ENCODE data around the gene UBTF. TPM values are rescaled to one million over a fixed set of nuclear protein-coding genes. Genes with fewer than 3 reads are reported as not detected.

The UBTF gene
- total and polyA plus RNA-seq, 2 of the 4 experiments (the other 2 are of a cell fraction) = 29.7 to 42.1 TPM

GRCh38 chr17:44200478-44201155 is 18.9 kb downstream of the UBTF start:
- H3K4me2 ChIP-seq (ENCODE audit: low read depth, low read length) = peak overlapping the region; percentile 91
- no TSS peak for BruUV-seq (replicated peaks)
- peak overlapping the region; percentile 54; the same call in 1 of the 3 replicates for H2BK15ac ChIP-seq (ENCODE audit: low read depth, low read length)
- intact Hi-C loops (cut with micrococcal nuclease) (loop anchor here (5.0 kb wide), 3 partner anchors 127 to 322 kb away; partner anchors contain the start of gene GRN), in situ Hi-C loops (cut with MboI; ENCODE audit: low sequenced_read_pairs) (loop anchor here (25.0 kb wide), 2 partner anchors 312 to 437 kb away; partner anchors contain the start of gene GPATCH8), dilution Hi-C loops (cut with HindIII; ENCODE audit: low sequenced_read_pairs, unreplicated experiment) (no loop called here)
- no peaks in the 10 kb centered on the region for H3K27me3 ChIP-seq (ENCODE audit: control insufficient read depth, insufficient read depth, low read length)
- H3K9me1 ChIP-seq (ENCODE audit: insufficient read depth, low read length) = peaks cover 20% of the 10 kb centered on the region
- ATAC-seq (ENCODE audit: low read depth) (no peak), DNase-seq (no peak)
- peak overlapping the region; percentile 85 for H3K4me3 ChIP-seq (ENCODE audit: insufficient read depth, low read depth, low read length)
- peak overlapping the region; percentile 85 for H3K14ac ChIP-seq (replicated peaks; ENCODE audit: low read depth, low read length)
- H2AK5ac ChIP-seq (ENCODE audit: low read depth, low read length) = peak overlapping the region; percentile 98
- H4K91ac ChIP-seq (ENCODE audit: insufficient read depth, low read depth, low read length) = peak overlapping the region; percentile 95
- H2AK9ac ChIP-seq (replicated peaks; ENCODE audit: low read depth, low read length, poor library complexity) = peak overlapping the region; percentile 96
- H2BK120ac ChIP-seq (ENCODE audit: low read depth, low read length) = peak overlapping the region; percentile 28; the same call in 1 of the 2 replicates
- peak overlapping the region; percentile 94 for H3K9ac ChIP-seq (ENCODE audit: low read depth, low read length)
- ChIA-PET CTCF (interaction anchor here (0.6 to 0.7 kb wide), 2 partner anchors 25 to 132 kb away, joined by 3 to 4 read pairs; no protein-coding TSS in a partner anchor), POLR2A (ENCODE audit: unreplicated experiment) (no interaction called here)
- H4K5ac ChIP-seq (ENCODE audit: low read depth, low read length) = peak overlapping the region; percentile 99
- H3K56ac ChIP-seq (ENCODE audit: extremely low read depth, insufficient read depth, low read length) = peak overlapping the region; percentile 52
- H3K4ac ChIP-seq (ENCODE audit: low read depth, low read length) = peak overlapping the region; percentile 89
- peak overlapping the region; percentile 88 for H3K23ac ChIP-seq (ENCODE audit: low read depth, low read length)
- peak overlapping the region; percentile 91 for H2BK5ac ChIP-seq (ENCODE audit: low read depth, low read length, poor library complexity, severe bottlenecking)
- WGBS, 2 experiments (ENCODE audit: extremely low coverage in 2 of 2, insufficient read length in 1 of 2) = 10% methylated on average over 17 of the region's 36 CpGs; no CpG with 5 or more reads in 1 of the 2 experiments
- peaks cover 15 to 48% of the 10 kb centered on the region in 2 experiments; a peak in 3 of 4 replicates for H3K79me1 ChIP-seq (ENCODE audit: low read depth in 1 of 2, low read length in 2 of 2)
- no peaks in the 10 kb centered on the region for H3K9me3 ChIP-seq (ENCODE audit: control insufficient read depth, insufficient read depth, low read length)
- peak overlapping the region; percentile 82 for H3K18ac ChIP-seq (ENCODE audit: low read depth, low read length)
- H2BK20ac ChIP-seq (ENCODE audit: low read depth, low read length) = no peak overlapping the region
- H4K20me1 ChIP-seq (ENCODE audit: insufficient read depth, low read length) = peaks cover 9% of the 10 kb centered on the region; the same call in 1 of the 2 replicates
- peaks cover 16% of the 10 kb centered on the region for H3K36me3 ChIP-seq (ENCODE audit: control insufficient read depth, insufficient read depth, low read length)
- peak overlapping the region; percentile 95 for H2AFZ ChIP-seq (replicated peaks; ENCODE audit: low read length, poor library complexity)
- H4K8ac ChIP-seq (ENCODE audit: low read depth in 2 of 2, low read length in 2 of 2) = peak overlapping the region; percentile 97 to 99
- H3K27ac ChIP-seq (ENCODE audit: insufficient read depth, low read length) = peak overlapping the region; percentile 98
- TF ChIP-seq POLR2A (IDR thresholded peaks at IDR 0.05; ENCODE audit: low read depth, low read length) (no peak; the same call in 1 of the 2 replicates), NFE2L2 (IDR thresholded peaks at IDR 0.05; ENCODE audit: low read depth, low read length) (no peak)
- peaks cover 22% of the 10 kb centered on the region for H3K4me1 ChIP-seq (ENCODE audit: control insufficient read depth, insufficient read depth, low read length)

Data from IMR-90 (cell line).